ENCODE measurements around the gene GALNT1.

- TF ChIP-seq EZH2 (IDR thresholded peaks at IDR 0.05; ENCODE audit: borderline replicate concordance, low read length) = no peak
- TF ChIP-seq, protein P1, sequence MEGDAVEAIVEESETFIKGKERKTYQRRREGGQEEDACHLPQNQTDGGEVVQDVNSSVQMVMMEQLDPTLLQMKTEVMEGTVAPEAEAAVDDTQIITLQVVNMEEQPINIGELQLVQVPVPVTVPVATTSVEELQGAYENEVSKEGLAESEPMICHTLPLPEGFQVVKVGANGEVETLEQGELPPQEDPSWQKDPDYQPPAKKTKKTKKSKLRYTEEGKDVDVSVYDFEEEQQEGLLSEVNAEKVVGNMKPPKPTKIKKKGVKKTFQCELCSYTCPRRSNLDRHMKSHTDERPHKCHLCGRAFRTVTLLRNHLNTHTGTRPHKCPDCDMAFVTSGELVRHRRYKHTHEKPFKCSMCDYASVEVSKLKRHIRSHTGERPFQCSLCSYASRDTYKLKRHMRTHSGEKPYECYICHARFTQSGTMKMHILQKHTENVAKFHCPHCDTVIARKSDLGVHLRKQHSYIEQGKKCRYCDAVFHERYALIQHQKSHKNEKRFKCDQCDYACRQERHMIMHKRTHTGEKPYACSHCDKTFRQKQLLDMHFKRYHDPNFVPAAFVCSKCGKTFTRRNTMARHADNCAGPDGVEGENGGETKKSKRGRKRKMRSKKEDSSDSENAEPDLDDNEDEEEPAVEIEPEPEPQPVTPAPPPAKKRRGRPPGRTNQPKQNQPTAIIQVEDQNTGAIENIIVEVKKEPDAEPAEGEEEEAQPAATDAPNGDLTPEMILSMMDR (conservative IDR thresholded peaks at IDR 0.05 in 1 of 2, IDR thresholded peaks at IDR 0.05 in 1 of 2; ENCODE audit: extremely low read depth in 1 of 2, insufficient read depth in 1 of 2, low read depth in 1 of 2, low read length in 2 of 2) = no peak
These were observed 59.9 kb downstream of the GALNT1 start for GRCh38 chr18:35641467-35641866.
